Activated naive CD8-positive, alpha-beta T cell treated with anti-CD3 and anti-CD28 coated beads, Interleukin-2, amount 10 ng/mL, durations not matched to agents 7 days and 5 days (primary cell): Measurements from ENCODE around the gene KCNIP3. TPM values are rescaled to one million over a fixed set of nuclear protein-coding genes. Genes with fewer than 3 reads are reported as not detected.
A peak's percentile ranks its signal among the peaks of the same experiment; 100 is the strongest.
"Not testable (repeated sequence)": the region's sequence is repeated elsewhere in the genome, so short reads cannot be mapped to it uniquely, and the experiment has no call there.

ENCODE experiments used
- ATAC-seq: fragments of 150-1000 bp; cut with Tn5 transposase; one replicate; pipeline ENCODE4 v1.10.0; 2021; ENCODE audit warnings: low read depth, moderate library complexity
- POLR2A ChIA-PET: fragments of 350-600 bp; sonication (Branson Sonifier 250); formaldehyde crosslinking; loops from one replicate; lab custom pipeline; 2021; ENCODE audit warnings: antibody characterized with exemption; lab: Charles Lee
- DNase-seq: peaks from one replicate; pipeline ENCODE4 v3.0.0; 2021
- H3K27ac Mint-ChIP-seq: one replicate; pipeline ENCODE4 v1.8.0; 2022; ENCODE audit warnings: mild to moderate bottlenecking, mixed read lengths
- H3K27me3 Mint-ChIP-seq: one replicate; pipeline ENCODE4 v1.8.0; 2022; ENCODE audit warnings: mild to moderate bottlenecking, moderate library complexity, mixed read lengths
- H3K36me3 Mint-ChIP-seq: one replicate; pipeline ENCODE4 v1.8.0; 2021; ENCODE audit warnings: mild to moderate bottlenecking, mixed read lengths
- H3K4me1 Mint-ChIP-seq: one replicate; pipeline ENCODE4 v1.8.0; 2021; ENCODE audit warnings: mixed read lengths
- H3K4me3 Mint-ChIP-seq: one replicate; pipeline ENCODE4 v1.8.0; 2022; ENCODE audit warnings: mild to moderate bottlenecking, moderate library complexity, mixed read lengths
- H3K9me3 Mint-ChIP-seq: one replicate; pipeline ENCODE4 v1.8.0; 2021; ENCODE audit warnings: mixed read lengths
- total RNA-seq, 2 experiments: library from RNA; stranded (reverse); gene quantifications; one replicate each; pipeline ENCODE4 v1.2.3, GENCODE V29; 2021

The KCNIP3 gene
- total RNA-seq, 2 experiments from 2014 or later = not detected

DNA sequence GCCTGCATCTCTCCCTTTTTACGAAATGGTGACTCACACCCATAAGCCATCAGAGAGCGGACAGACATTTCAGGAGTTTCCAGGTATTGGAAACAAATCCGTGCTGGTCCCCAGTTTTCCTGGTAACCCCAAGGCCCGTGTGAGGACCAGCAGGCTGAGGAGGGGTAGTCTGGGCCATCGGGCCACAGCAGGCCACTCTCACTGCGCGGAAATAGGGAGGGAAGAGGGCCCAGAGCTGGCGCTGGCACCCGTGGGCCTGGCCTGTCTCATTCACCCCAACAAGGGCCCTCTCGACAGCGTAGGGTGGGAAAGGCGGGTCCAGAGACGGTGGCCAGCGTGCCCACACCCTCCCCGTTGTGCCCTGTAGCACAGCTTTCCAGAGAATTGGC is 91.7 kb downstream of the KCNIP3 start:
- no peaks in the 10 kb centered on the region for H3K27me3 Mint-ChIP-seq
- H3K4me3 Mint-ChIP-seq = no peak overlapping the region
- DNase-seq (no peak), ATAC-seq (peak; percentile 25)
- no peaks in the 10 kb centered on the region for H3K4me1 Mint-ChIP-seq
- no peak overlapping the region for H3K27ac Mint-ChIP-seq
- no peaks in the 10 kb centered on the region for H3K9me3 Mint-ChIP-seq
- H3K36me3 Mint-ChIP-seq = no peaks in the 10 kb centered on the region
- POLR2A ChIA-PET = interaction anchor here (1.4 kb wide), 1 partner anchor 14 kb away, joined by 4 read pairs; the partner anchor contains the start of gene FAHD2A

- no peak overlapping the region for H3K4me3 Mint-ChIP-seq
- H3K27me3 Mint-ChIP-seq = no peaks in the 10 kb centered on the region
- H3K4me1 Mint-ChIP-seq = no peaks in the 10 kb centered on the region
- POLR2A ChIA-PET = interaction anchor here (1.4 kb wide), 1 partner anchor 13 kb away, joined by 4 read pairs; the partner anchor contains the start of gene FAHD2A
- no peaks in the 10 kb centered on the region for H3K36me3 Mint-ChIP-seq
- H3K9me3 Mint-ChIP-seq = no peaks in the 10 kb centered on the region
- ATAC-seq (peak; percentile 72), DNase-seq (peak; percentile 76)
- H3K27ac Mint-ChIP-seq = no peak overlapping the region
Observed at GRCh38 chr2:95389245-95390119, 92.3 kb downstream of the KCNIP3 start.

DNA sequence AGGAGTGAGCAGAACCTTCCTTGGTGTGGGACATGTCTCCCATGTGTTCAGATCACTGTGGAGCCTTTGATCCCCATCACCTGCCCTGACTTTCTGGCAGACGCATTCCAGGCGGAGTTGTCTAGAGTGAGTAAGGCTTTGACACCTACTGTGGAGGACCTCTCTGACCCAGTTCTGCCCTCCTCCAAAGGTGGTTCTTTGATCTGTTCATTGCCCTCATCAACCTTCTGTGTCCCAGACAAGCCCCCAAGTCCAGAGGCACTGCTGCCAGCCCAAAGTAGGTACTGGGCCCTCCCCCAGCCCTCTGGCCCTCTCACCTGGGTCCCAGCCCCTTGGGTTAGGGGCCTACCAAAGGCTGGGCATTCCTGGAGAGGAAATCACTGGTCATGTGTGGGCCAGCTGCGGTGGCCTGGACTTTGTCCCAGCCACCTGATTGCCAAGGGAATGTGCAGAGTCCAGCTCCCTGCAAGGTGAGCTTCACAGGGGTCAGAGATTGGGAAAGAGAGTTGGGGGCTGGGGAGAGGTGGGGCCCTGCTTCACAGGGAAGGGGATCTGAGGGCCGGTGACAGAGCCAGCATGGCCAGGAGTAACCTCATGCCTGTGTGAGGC is 93.2 kb downstream of the KCNIP3 start:
- DNase-seq = no peak
- Mint-ChIP-seq H3K27ac (no peak overlapping the region), H3K36me3 (no peaks in the 10 kb centered on the region), H3K4me3 (no peak overlapping the region), H3K27me3 (no peaks in the 10 kb centered on the region), H3K9me3 (no peaks in the 10 kb centered on the region), H3K4me1 (no peaks in the 10 kb centered on the region)
- POLR2A ChIA-PET = no interaction called here
- no peak for ATAC-seq

GRCh38 chr2:95390881-95391321 is 93.8 kb downstream of the KCNIP3 start:
- DNase-seq = no peak
- Mint-ChIP-seq H3K4me1 (no peaks in the 10 kb centered on the region), H3K27me3 (no peaks in the 10 kb centered on the region), H3K9me3 (no peaks in the 10 kb centered on the region), H3K36me3 (no peaks in the 10 kb centered on the region), H3K27ac (no peak overlapping the region), H3K4me3 (no peak overlapping the region)
- ATAC-seq = no peak
- POLR2A ChIA-PET = no interaction called here

- Mint-ChIP-seq H3K4me1 (no peaks in the 10 kb centered on the region), H3K4me3 (no peak overlapping the region), H3K27me3 (no peaks in the 10 kb centered on the region), H3K36me3 (no peaks in the 10 kb centered on the region), H3K27ac (no peak overlapping the region), H3K9me3 (no peaks in the 10 kb centered on the region)
- DNase-seq (no peak), ATAC-seq (no peak)
- POLR2A ChIA-PET = no interaction called here
Observed at GRCh38 chr2:95391641-95392310, 94.6 kb downstream of the KCNIP3 start.

- DNase-seq (no peak), ATAC-seq (no peak)
- Mint-ChIP-seq H3K4me3 (no peak overlapping the region), H3K27me3 (no peaks in the 10 kb centered on the region), H3K27ac (no peak overlapping the region), H3K9me3 (no peaks in the 10 kb centered on the region), H3K4me1 (no peaks in the 10 kb centered on the region), H3K36me3 (no peaks in the 10 kb centered on the region)
- POLR2A ChIA-PET = no interaction called here
Observed at GRCh38 chr2:95392320-95392719, 95.2 kb downstream of the KCNIP3 start.

DNA sequence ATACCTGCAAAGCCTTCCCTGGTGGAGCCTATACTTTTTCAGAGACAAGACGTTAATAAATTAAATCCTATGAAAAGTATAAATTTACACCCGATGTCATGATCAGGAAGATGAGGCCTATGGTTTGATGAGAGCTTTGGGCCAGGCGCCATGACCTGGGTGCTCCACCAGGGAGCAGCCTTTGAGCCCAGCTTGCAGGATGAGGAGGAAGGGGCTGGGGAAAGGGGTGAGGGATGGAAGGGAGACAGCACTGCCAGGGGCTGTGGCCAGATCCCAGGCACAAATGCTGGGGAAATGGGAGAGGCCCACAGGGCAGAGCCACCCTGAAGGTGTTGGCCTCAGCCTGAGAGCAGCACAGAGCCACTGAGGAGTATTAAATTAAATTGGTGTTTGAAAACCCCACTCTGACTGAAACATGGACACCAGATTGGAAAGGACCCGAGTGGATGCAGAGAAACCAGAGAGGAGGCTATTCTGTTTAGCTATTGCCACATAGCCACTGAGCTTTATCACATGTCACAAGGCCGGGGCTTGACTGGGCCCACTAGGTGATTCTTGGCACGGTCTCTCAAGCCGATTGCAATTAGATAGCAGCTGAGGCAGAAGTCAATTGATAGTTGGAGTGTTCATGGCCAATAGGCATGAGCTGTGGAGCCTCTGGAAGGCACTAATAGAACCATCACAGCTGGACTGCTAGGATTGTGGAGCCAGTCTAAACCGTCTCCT is 95.7 kb downstream of the KCNIP3 start:
- Mint-ChIP-seq H3K4me3 (no peak overlapping the region), H3K27me3 (no peaks in the 10 kb centered on the region), H3K9me3 (no peaks in the 10 kb centered on the region), H3K27ac (no peak overlapping the region), H3K4me1 (no peaks in the 10 kb centered on the region), H3K36me3 (no peaks in the 10 kb centered on the region)
- POLR2A ChIA-PET = no interaction called here
- ATAC-seq (no peak), DNase-seq (no peak)

GRCh38 chr2:95393901-95394300 is 96.8 kb downstream of the KCNIP3 start:
- Mint-ChIP-seq H3K27ac (no peak overlapping the region), H3K36me3 (no peaks in the 10 kb centered on the region), H3K9me3 (no peaks in the 10 kb centered on the region), H3K4me3 (no peak overlapping the region), H3K4me1 (no peaks in the 10 kb centered on the region), H3K27me3 (no peaks in the 10 kb centered on the region)
- POLR2A ChIA-PET = no interaction called here
- no peak for DNase-seq
- ATAC-seq = no peak

DNA sequence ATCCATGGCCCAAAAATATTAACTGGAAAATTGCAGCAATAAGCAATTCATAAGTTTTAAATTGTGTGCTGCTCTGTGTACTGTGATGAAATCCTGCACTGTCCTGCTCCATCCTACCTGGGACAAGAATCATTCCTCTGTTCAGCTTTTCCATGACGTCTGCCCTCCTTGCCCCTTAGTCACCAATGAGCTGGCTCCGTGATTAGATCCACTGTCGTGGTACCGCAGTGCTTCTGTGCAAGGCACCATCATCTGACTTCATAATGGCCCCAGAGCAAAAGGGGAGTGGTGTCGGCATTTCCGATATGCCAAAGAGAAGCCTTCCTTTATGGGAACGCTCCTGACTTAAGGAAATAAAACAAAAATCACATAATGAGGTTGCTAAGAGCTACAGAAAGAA is 101.9 kb downstream of the KCNIP3 start:
- POLR2A ChIA-PET = no interaction called here
- peaks cover 2% of the 10 kb centered on the region for H3K36me3 Mint-ChIP-seq
- H3K27ac Mint-ChIP-seq = no peak overlapping the region
- H3K4me1 Mint-ChIP-seq = peaks cover 15% of the 10 kb centered on the region
- H3K27me3 Mint-ChIP-seq = no peaks in the 10 kb centered on the region
- ATAC-seq (no peak), DNase-seq (no peak)
- no peaks in the 10 kb centered on the region for H3K9me3 Mint-ChIP-seq
- H3K4me3 Mint-ChIP-seq = no peak overlapping the region

GRCh38 chr2:95401480-95401879 is 104.3 kb downstream of the KCNIP3 start:
- POLR2A ChIA-PET = no interaction called here
- Mint-ChIP-seq H3K4me3 (peak overlapping the region; percentile 94), H3K4me1 (peaks cover 15% of the 10 kb centered on the region), H3K9me3 (no peaks in the 10 kb centered on the region), H3K27me3 (no peaks in the 10 kb centered on the region), H3K27ac (peak overlapping the region; percentile 96), H3K36me3 (peaks cover 2% of the 10 kb centered on the region)
- DNase-seq (no peak), ATAC-seq (no peak)

DNA sequence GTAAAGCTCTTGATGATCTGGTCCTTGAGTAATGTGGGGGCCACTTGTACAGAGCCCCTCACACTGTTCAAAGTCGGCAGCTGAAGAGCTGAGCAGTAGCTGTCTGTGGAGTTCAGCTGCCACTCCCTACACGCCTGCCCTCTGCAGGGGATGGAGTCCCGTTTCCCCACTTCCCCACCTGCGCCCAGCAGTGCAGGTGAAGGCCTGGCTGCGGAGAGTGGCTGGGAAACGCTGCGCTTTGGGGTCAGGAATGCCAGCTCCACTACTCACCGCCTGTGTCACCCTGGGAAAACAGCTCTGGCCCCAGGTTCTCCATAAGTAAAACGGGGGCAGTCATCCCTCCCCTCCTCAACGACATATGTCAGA is 104.8 kb downstream of the KCNIP3 start:
- Mint-ChIP-seq H3K4me1 (peaks cover 15% of the 10 kb centered on the region), H3K4me3 (peak overlapping the region; percentile 94), H3K27ac (peak overlapping the region; percentile 96)
- H3K9me3 Mint-ChIP-seq, H3K27me3 Mint-ChIP-seq, DNase-seq, H3K36me3 Mint-ChIP-seq: not testable (repeated sequence)
- POLR2A ChIA-PET = interaction anchor here (1.0 kb wide), 1 partner anchor 13 kb away, joined by 4 read pairs; no protein-coding TSS in a partner anchor
- peak; percentile 21 for ATAC-seq

GRCh38 chr2:95402370-95403203 is 105.4 kb downstream of the KCNIP3 start, which contains the start of gene FAHD2A:
FAHD2A (plus strand) TSS chr2:95402708; CDS start chr2:95405559, 2,851 bp downstream.
- peaks cover 15% of the 10 kb centered on the region for H3K4me1 Mint-ChIP-seq
- peak; percentile 96 for DNase-seq
- H3K27me3 Mint-ChIP-seq = no peaks in the 10 kb centered on the region
- H3K27ac Mint-ChIP-seq = peak within 1 kb of the TSS; percentile 96
- peak within 1 kb of the TSS; percentile 94 for H3K4me3 Mint-ChIP-seq
- peak; percentile 93 for ATAC-seq
- H3K9me3 Mint-ChIP-seq = no peaks in the 10 kb centered on the region
- POLR2A ChIA-PET = interaction anchor here (0.7 to 1.0 kb wide), 2 partner anchors 14 to 346 kb away, joined by 3 to 4 read pairs; no protein-coding TSS in a partner anchor
- H3K36me3 Mint-ChIP-seq = peaks cover 2% of the 10 kb centered on the region
